ENCODE results near the gene SLC6A9. TPM values are rescaled to one million over a fixed set of nuclear protein-coding genes. Genes with fewer than 3 reads are reported as not detected.

SLC6A9 gene
- total RNA-seq, 1 experiment from 2014 or later = 12.8 TPM

- intact Hi-C loops (cut with micrococcal nuclease) = no loop called here
- Histone ChIP-seq H3K9me2 (ENCODE audit: insufficient read depth) (no peaks in the 10 kb centered on the region), H3K9ac (ENCODE audit: low read length) (no peak overlapping the region), H3K4me1 (ENCODE audit: control insufficient read depth in 1 of 2, insufficient read depth in 2 of 2, low read length in 2 of 2) (peaks cover 7 to 8% of the 10 kb centered on the region in 2 experiments; a peak in 3 of 4 replicates), H3K27ac (ENCODE audit: low read depth, low read length) (no peak overlapping the region), H3K79me2 (ENCODE audit: insufficient read depth, low read length) (no peaks in the 10 kb centered on the region), H4K20me1 (ENCODE audit: insufficient read depth) (no peaks in the 10 kb centered on the region), H3K27me3 (ENCODE audit: insufficient read depth, low read length) (no peaks in the 10 kb centered on the region), H3K4me2 (ENCODE audit: low read length) (no peak overlapping the region), H3K4me3 (replicated peaks in 1 of 2; ENCODE audit: low read depth in 1 of 2, low read length in 2 of 2) (no peak overlapping the region), H2AFZ (ENCODE audit: low read depth, low read length, poor library complexity, severe bottlenecking) (no peak overlapping the region), H3K36me3 (ENCODE audit: control insufficient read depth in 1 of 2, insufficient read depth in 2 of 2, low read length in 2 of 2) (no peaks in the 10 kb centered on the region), H3K9me3 (ENCODE audit: control insufficient read depth in 1 of 2, insufficient read depth in 1 of 2, low read depth in 1 of 2, low read length in 2 of 2) (no peaks in the 10 kb centered on the region)
- ATAC-seq (no peak), DNase-seq (ENCODE audit: low read depth, low spot score) (no peak)
- ChIA-PET CTCF (interaction anchor here (1.3 to 1.9 kb wide), 2 partner anchors 8 to 22 kb away, joined by 3 to 5 read pairs; no protein-coding TSS in a partner anchor), POLR2A (interaction anchor here (0.7 kb wide), 1 partner anchor 560 kb away, joined by 3 read pairs; the partner anchor contains the start of gene HYI), RAD21 (ENCODE audit: low non-redundant PET in 1 of 2, low total read pairs in 2 of 2, uncharacterized antibody in 2 of 2, unreplicated experiment in 2 of 2) (no interaction called here)
- no peak for TF ChIP-seq ZFX (IDR thresholded peaks at IDR 0.05)
- no peak for TF ChIP-seq CBX3 (IDR thresholded peaks at IDR 0.05; ENCODE audit: low read depth)
- BruUV-seq (replicated peaks) = no TSS peak
These were observed 17.3 kb downstream of the SLC6A9 start for GRCh38 chr1:44013949-44014348.

DNA sequence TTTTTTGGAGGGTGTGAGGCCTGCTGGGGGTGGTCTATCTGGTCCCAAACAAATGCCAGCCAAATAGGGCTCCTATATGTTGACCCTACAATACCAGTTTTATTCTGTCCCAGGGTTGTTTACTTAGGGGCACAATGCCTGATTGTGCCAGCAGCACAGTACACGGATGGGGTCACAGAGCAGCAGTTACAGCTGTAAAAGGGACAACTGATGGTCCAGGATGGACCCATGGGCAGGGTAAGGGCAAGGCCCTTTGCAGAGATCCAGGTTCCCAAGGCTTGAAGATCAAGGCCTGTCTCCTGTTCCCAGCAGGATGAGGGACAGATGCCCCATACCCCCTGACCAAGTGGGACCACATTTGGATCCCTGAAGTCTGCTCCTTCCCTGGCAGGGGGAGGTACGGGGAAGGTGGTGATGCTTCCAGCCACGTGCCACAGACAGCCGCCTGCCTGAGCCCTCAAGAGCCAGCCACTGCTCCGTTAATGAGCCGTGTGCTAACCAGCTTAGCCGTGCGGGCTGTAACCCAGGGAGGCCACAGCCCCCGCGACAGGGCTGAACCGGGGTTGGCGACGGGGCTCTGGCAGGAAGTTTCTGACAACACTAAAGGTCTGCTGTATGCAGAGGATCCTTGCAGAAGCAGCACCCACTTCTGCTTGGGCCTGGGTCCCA is 18.2 kb downstream of the SLC6A9 start:
- ChIA-PET POLR2A (no interaction called here), CTCF (interaction anchor here (1.9 kb wide), 1 partner anchor 23 kb away, joined by 5 read pairs; no protein-coding TSS in a partner anchor), RAD21 (ENCODE audit: low non-redundant PET in 1 of 2, low total read pairs in 2 of 2, uncharacterized antibody in 2 of 2, unreplicated experiment in 2 of 2) (no interaction called here)
- H3K27ac ChIP-seq (ENCODE audit: low read depth, low read length) = no peak overlapping the region
- peaks cover 7 to 8% of the 10 kb centered on the region in 2 experiments; a peak in 3 of 4 replicates for H3K4me1 ChIP-seq (ENCODE audit: control insufficient read depth in 1 of 2, insufficient read depth in 2 of 2, low read length in 2 of 2)
- H3K9ac ChIP-seq (ENCODE audit: low read length) = no peak overlapping the region
- DNase-seq (ENCODE audit: low read depth, low spot score) (no peak), ATAC-seq (no peak)
- no peaks in the 10 kb centered on the region for H3K79me2 ChIP-seq (ENCODE audit: insufficient read depth, low read length)
- TF ChIP-seq CBX3 (IDR thresholded peaks at IDR 0.05; ENCODE audit: low read depth) (no peak), ELF1 (IDR thresholded peaks at IDR 0.05; ENCODE audit: borderline replicate concordance, low read depth) (no peak), POLR2AphosphoS5 (IDR thresholded peaks at IDR 0.05; ENCODE audit: low read depth, low read length) (no peak), ZNF274 (IDR thresholded peaks at IDR 0.05; ENCODE audit: low read depth, low read length) (no peak)
- no peak overlapping the region for H2AFZ ChIP-seq (ENCODE audit: low read depth, low read length, poor library complexity, severe bottlenecking)
- no peaks in the 10 kb centered on the region for H3K9me2 ChIP-seq (ENCODE audit: insufficient read depth)
- no peak overlapping the region for H3K4me3 ChIP-seq (replicated peaks in 1 of 2; ENCODE audit: low read depth in 1 of 2, low read length in 2 of 2)
- intact Hi-C loops (cut with micrococcal nuclease) = no loop called here
- no peaks in the 10 kb centered on the region for H4K20me1 ChIP-seq (ENCODE audit: insufficient read depth)
- H3K27me3 ChIP-seq (ENCODE audit: insufficient read depth, low read length) = no peaks in the 10 kb centered on the region
- H3K36me3 ChIP-seq (ENCODE audit: control insufficient read depth in 1 of 2, insufficient read depth in 2 of 2, low read length in 2 of 2) = no peaks in the 10 kb centered on the region
- no peak overlapping the region for H3K4me2 ChIP-seq (ENCODE audit: low read length)
- BruUV-seq (replicated peaks) = no TSS peak
- no peaks in the 10 kb centered on the region for H3K9me3 ChIP-seq (ENCODE audit: control insufficient read depth in 1 of 2, insufficient read depth in 1 of 2, low read depth in 1 of 2, low read length in 2 of 2)

All from HCT116 (cell line).